HCT116 (cell line): ENCODE measurements around the gene CPT1A. TPM values are rescaled to one million over a fixed set of nuclear protein-coding genes. Genes with fewer than 3 reads are reported as not detected.

ENCODE experiments used
- ATAC-seq: fragments of 200-7000 bp; cut with Tn5 transposase; 2 replicates; pipeline ENCODE4 v1.9.1; 2020; ENCODE audit warnings: mild to moderate bottlenecking, moderate library complexity
- BruUV-seq: library from RNA; stranded (reverse); fragments of 400-500 nt; replicated peaks from 2 replicates; lab custom pipeline; 2021; lab: Mats Ljungman, UMichigan
- CTCF ChIA-PET: fragments of 300-600 bp; sonication (Branson Sonifier 250); formaldehyde crosslinking; loops from one replicate; lab custom pipeline; 2021; ENCODE audit warnings: antibody characterized with exemption; lab: Charles Lee
- POLR2A ChIA-PET: fragments of 300-600, 350-600 bp; sonication (Branson Sonifier 250); formaldehyde crosslinking; loops from one replicate; lab custom pipeline; 2021; ENCODE audit warnings: antibody characterized with exemption; lab: Charles Lee
- RAD21 ChIA-PET, 2 experiments: fragments of 300-600 bp; sonication (Branson Sonifier 250); formaldehyde crosslinking; loops; one replicate each; lab custom pipeline; 2023; ENCODE audit warnings: low total read pairs in 2 of 2; ENCODE audit not compliant: uncharacterized antibody in 2 of 2, unreplicated experiment in 2 of 2, low non-redundant PET in 1 of 2; lab: Charles Lee
- DNase-seq: peaks from one replicate; pipeline ENCODE4 v3.0.0-alpha.2; 2010; ENCODE audit warnings: low read depth, low spot score
- H2AFZ ChIP-seq: fragments of 200-600 bp; shearing (Covaris generic), sonication (generic); 2 replicates; pipeline ENCODE4 v1.6.1; 2017; ENCODE audit warnings: low read depth, mixed run types, mixed read lengths, antibody characterized with exemption, low read length; ENCODE audit not compliant: poor library complexity, severe bottlenecking
- H3K27ac ChIP-seq: 2 replicates; pipeline ENCODE4 v1.5.1; 2012; ENCODE audit warnings: low read depth, low read length
- H3K27me3 ChIP-seq: fragments of 200-600 bp; sonication (generic); 2 replicates; pipeline ENCODE4 v1.6.1; 2016; ENCODE audit warnings: mixed run types, low read length, mixed read lengths; ENCODE audit not compliant: insufficient read depth
- H3K36me3 ChIP-seq, 2 experiments: fragments of 200-500 bp in 1 of 2; fragments of 200-600 bp in 1 of 2; sonication (Bioruptor generic) in 1 of 2; sonication (generic) in 1 of 2; 2 replicates each; pipeline versions ENCODE4 v1.5.1 to v1.6.1; 2014 to 2016; ENCODE audit warnings: low read length in 2 of 2, inconsistent platforms in 1 of 2, mixed read lengths in 1 of 2, mixed run types in 1 of 2; ENCODE audit not compliant: insufficient read depth in 2 of 2, control insufficient read depth in 1 of 2
- H3K4me1 ChIP-seq, 2 experiments: fragments of 200-600 bp in 1 of 2; sonication (generic) in 1 of 2; 2 replicates each; pipeline versions ENCODE4 v1.5.1 to v1.6.1; 2012 to 2017; ENCODE audit warnings: low read length in 2 of 2, inconsistent platforms in 1 of 2, mild to moderate bottlenecking in 1 of 2, mixed read lengths in 1 of 2, mixed run types in 1 of 2, moderate library complexity in 1 of 2; ENCODE audit not compliant: insufficient read depth in 2 of 2, control insufficient read depth in 1 of 2
- H3K4me2 ChIP-seq: fragments of 200-600 bp; sonication (generic); 2 replicates; pipeline ENCODE4 v1.6.1; 2017; ENCODE audit warnings: mixed run types, low read length, mixed read lengths
- H3K4me3 ChIP-seq, 2 experiments: fragments of 200-600 bp in 1 of 2; sonication (generic) in 1 of 2; replicated peaks in 1 of 2; 2 replicates each; pipeline ENCODE4 v1.5.1; 2011 to 2016; ENCODE audit warnings: low read length in 2 of 2, control low read depth in 1 of 2, low read depth in 1 of 2, mild to moderate bottlenecking in 1 of 2, mixed read lengths in 1 of 2, mixed run types in 1 of 2
- H3K79me2 ChIP-seq: fragments of 200-600 bp; sonication (generic); 2 replicates; pipeline ENCODE4 v1.6.1; 2017; ENCODE audit warnings: mild to moderate bottlenecking, mixed run types, low read length, moderate library complexity, mixed read lengths; ENCODE audit not compliant: insufficient read depth
- H3K9ac ChIP-seq: fragments of 200-600 bp; sonication (generic); 2 replicates; pipeline ENCODE4 v1.6.1; 2016; ENCODE audit warnings: low read length, mixed read lengths
- H3K9me2 ChIP-seq: fragments of 200-600 bp; sonication (generic), shearing (Covaris generic); 2 replicates; pipeline ENCODE4 v1.6.1; 2017; ENCODE audit warnings: mixed run types, mild to moderate bottlenecking, moderate library complexity; ENCODE audit not compliant: insufficient read depth
- H3K9me3 ChIP-seq, 2 experiments: fragments of 200-500 bp in 1 of 2; fragments of 200-600 bp in 1 of 2; sonication (Bioruptor generic) in 1 of 2; sonication (generic) in 1 of 2; 2 replicates each; pipeline ENCODE4 v1.6.1; 2014 to 2017; ENCODE audit warnings: low read length in 2 of 2, mixed read lengths in 2 of 2, inconsistent platforms in 1 of 2, low read depth in 1 of 2, mild to moderate bottlenecking in 1 of 2, mixed run types in 1 of 2, moderate library complexity in 1 of 2; ENCODE audit not compliant: control insufficient read depth in 1 of 2, insufficient read depth in 1 of 2
- H4K20me1 ChIP-seq: fragments of 200-600 bp; sonication (generic), shearing (Covaris generic); 2 replicates; pipeline ENCODE4 v1.6.1; 2017; ENCODE audit warnings: mixed run types, mild to moderate bottlenecking, moderate library complexity; ENCODE audit not compliant: insufficient read depth
- ATF3 ChIP-seq: IDR thresholded peaks from 2 replicates; pipeline ENCODE4 v1.6.1; 2012
- CEBPB ChIP-seq: IDR thresholded peaks from 2 replicates; pipeline ENCODE4 v1.6.1; 2012; ENCODE audit warnings: low read depth
- CTCF ChIP-seq, 3 experiments: fragments of 200-600 bp in 1 of 3; sonication (generic) in 1 of 3; IDR thresholded peaks in 2 of 3; conservative IDR thresholded peaks in 1 of 3; 2 replicates each; pipeline ENCODE4 v1.5.1; 2012 to 2017; ENCODE audit warnings: low read depth in 2 of 3, low read length in 2 of 3, antibody characterized with exemption in 1 of 3, borderline replicate concordance in 1 of 3, control low read depth in 1 of 3, mild to moderate bottlenecking in 1 of 3, mixed read lengths in 1 of 3, mixed run types in 1 of 3, moderate library complexity in 1 of 3; ENCODE audit not compliant: insufficient read depth in 1 of 3
- EGR1 ChIP-seq: IDR thresholded peaks from 2 replicates; pipeline ENCODE4 v1.6.1; 2012; ENCODE audit warnings: low read depth
- ELF1 ChIP-seq: IDR thresholded peaks from 2 replicates; pipeline ENCODE4 v1.6.1; 2012; ENCODE audit warnings: low read depth, borderline replicate concordance
- EZH2 ChIP-seq: fragments of 200-600 bp; sonication (generic); IDR thresholded peaks from 2 replicates; pipeline ENCODE4 v1.6.1; 2017; ENCODE audit warnings: antibody characterized with exemption, mixed run types
- EZH2phosphoT487 ChIP-seq: fragments of 200-600 bp; IDR thresholded peaks from 2 replicates; pipeline ENCODE4 v1.6.1; 2018; ENCODE audit warnings: antibody characterized with exemption, borderline replicate concordance
- FOSL1 ChIP-seq: IDR thresholded peaks from 2 replicates; pipeline ENCODE4 v1.6.1; 2012; ENCODE audit warnings: low read depth
- JUND ChIP-seq: IDR thresholded peaks from 2 replicates; pipeline ENCODE4 v1.6.1; 2012
- POLR2A ChIP-seq: IDR thresholded peaks from 2 replicates; pipeline ENCODE4 v1.7.0; 2011; ENCODE audit warnings: borderline replicate concordance; ENCODE audit not compliant: insufficient read depth, insufficient read length; ENCODE audit errors: extremely low read depth
- POLR2AphosphoS5 ChIP-seq: IDR thresholded peaks from 2 replicates; pipeline ENCODE4 v1.6.1; 2011; ENCODE audit warnings: mild to moderate bottlenecking, low read depth, low read length, moderate library complexity
- RAD21 ChIP-seq: IDR thresholded peaks from 2 replicates; pipeline ENCODE4 v1.6.1; 2012; ENCODE audit warnings: low read depth, mild to moderate bottlenecking
- REST ChIP-seq: IDR thresholded peaks from 2 replicates; pipeline ENCODE4 v1.6.1; 2012; ENCODE audit warnings: low read depth
- SIN3A ChIP-seq: IDR thresholded peaks from 2 replicates; pipeline ENCODE4 v1.6.1; 2012; ENCODE audit warnings: low read depth
- SRF ChIP-seq: IDR thresholded peaks from 2 replicates; pipeline ENCODE4 v1.6.1; 2012; ENCODE audit warnings: low read depth
- TCF7L2 ChIP-seq: IDR thresholded peaks from 2 replicates; pipeline ENCODE4 v1.7.0; 2011; ENCODE audit warnings: borderline replicate concordance, inconsistent platforms; ENCODE audit not compliant: insufficient read depth, insufficient read length; ENCODE audit errors: extremely low read depth
- YY1 ChIP-seq: IDR thresholded peaks from 2 replicates; pipeline ENCODE4 v1.6.1; 2011; ENCODE audit warnings: low read length, low read depth, moderate library complexity, mild to moderate bottlenecking; ENCODE audit not compliant: insufficient replicate concordance; ENCODE audit errors: extremely low read depth
- ZBTB33 ChIP-seq: IDR thresholded peaks from 2 replicates; pipeline ENCODE4 v1.6.1; 2011; ENCODE audit warnings: mild to moderate bottlenecking, low read length, moderate library complexity; ENCODE audit not compliant: insufficient replicate concordance; ENCODE audit errors: extremely low read depth
- ZFX ChIP-seq: fragments of 450-650 bp; IDR thresholded peaks from 2 replicates; pipeline ENCODE4 v1.6.1; 2017
- ZNF274 ChIP-seq: fragments of 200-500 bp; sonication (Bioruptor generic); IDR thresholded peaks from 2 replicates; pipeline ENCODE4 v1.6.1; 2014; ENCODE audit warnings: mild to moderate bottlenecking, low read depth, low read length, inconsistent platforms
- intact Hi-C: fragments of 100-400 bp; cut with micrococcal nuclease; formaldehyde crosslinking; loops from 2 replicates; pipeline ENCODE4 v1.10.0; 2022
- total RNA-seq: library from RNA; stranded (reverse); gene quantifications from one replicate; pipeline ENCODE4 v1.2.1, GENCODE V29; 2021; ENCODE audit not compliant: unreplicated experiment

The CPT1A gene
- total RNA-seq, 1 experiment from 2014 or later, result 54.4 TPM

GRCh38 chr11:68762481-68762880 is 79.2 kb downstream of the CPT1A start:
- no TSS peak for BruUV-seq

More at GRCh38 chr11:68762481-68762880, 79.2 kb downstream of the CPT1A start:
- ATAC-seq (no peak), DNase-seq (no peak)
- intact Hi-C loops, result no loop called here
- POLR2A ChIA-PET, result no interaction called here
- CTCF ChIA-PET, result no interaction called here
- H3K79me2 ChIP-seq, result no peaks in the 10 kb centered on the region
- no peak overlapping the region for H3K4me3 ChIP-seq
- no peaks in the 10 kb centered on the region for H4K20me1 ChIP-seq
- RAD21 ChIA-PET, result no interaction called here
- no peaks in the 10 kb centered on the region for H3K27me3 ChIP-seq
- no peak for TF ChIP-seq YY1
- TF ChIP-seq REST, result no peak
- TF ChIP-seq CEBPB, result no peak
- TF ChIP-seq SIN3A, result no peak
- no peak for TF ChIP-seq ATF3
- no peak for TF ChIP-seq EGR1
- no peak for TF ChIP-seq EZH2
- no peak for TF ChIP-seq RAD21
- no peak for TF ChIP-seq ZNF274
- no peak for TF ChIP-seq EZH2phosphoT487
- no peak for TF ChIP-seq POLR2A
- TF ChIP-seq TCF7L2, result no peak
- TF ChIP-seq FOSL1, result no peak
- TF ChIP-seq JUND, result no peak
- no peak for TF ChIP-seq CTCF (IDR thresholded peaks at IDR 0.05 in 2 of 3, conservative IDR thresholded peaks at IDR 0.05 in 1 of 3; ENCODE audit: borderline replicate concordance in 1 of 3, insufficient read depth in 1 of 3, low read depth in 2 of 3, low read length in 2 of 3)
- TF ChIP-seq SRF, result no peak
- TF ChIP-seq ZFX, result no peak
- no peak for TF ChIP-seq ZBTB33
- no peak for TF ChIP-seq POLR2AphosphoS5
- no peak for TF ChIP-seq ELF1
- H3K4me2 ChIP-seq, result no peak overlapping the region
- H3K4me1 ChIP-seq, result no peaks in the 10 kb centered on the region
- no peaks in the 10 kb centered on the region for H3K9me3 ChIP-seq
- H3K9ac ChIP-seq, result no peak overlapping the region
- no peak overlapping the region for H2AFZ ChIP-seq
- H3K36me3 ChIP-seq, result peaks cover 12 to 14% of the 10 kb centered on the region in 2 experiments; a peak in 3 of 4 replicates
- no peak overlapping the region for H3K27ac ChIP-seq
- no peaks in the 10 kb centered on the region for H3K9me2 ChIP-seq
